ENCODE measurements around the gene FANCL. TPM values are rescaled to one million over a fixed set of nuclear protein-coding genes. Genes with fewer than 3 reads are reported as not detected.
"Not testable (repeated sequence)": the region's sequence is repeated elsewhere in the genome, so short reads cannot be mapped to it uniquely, and the experiment has no call there.

The FANCL gene
- total and polyA plus RNA-seq, 4 donors: 6.2 to 60.0 (median 22.3) TPM

DNA sequence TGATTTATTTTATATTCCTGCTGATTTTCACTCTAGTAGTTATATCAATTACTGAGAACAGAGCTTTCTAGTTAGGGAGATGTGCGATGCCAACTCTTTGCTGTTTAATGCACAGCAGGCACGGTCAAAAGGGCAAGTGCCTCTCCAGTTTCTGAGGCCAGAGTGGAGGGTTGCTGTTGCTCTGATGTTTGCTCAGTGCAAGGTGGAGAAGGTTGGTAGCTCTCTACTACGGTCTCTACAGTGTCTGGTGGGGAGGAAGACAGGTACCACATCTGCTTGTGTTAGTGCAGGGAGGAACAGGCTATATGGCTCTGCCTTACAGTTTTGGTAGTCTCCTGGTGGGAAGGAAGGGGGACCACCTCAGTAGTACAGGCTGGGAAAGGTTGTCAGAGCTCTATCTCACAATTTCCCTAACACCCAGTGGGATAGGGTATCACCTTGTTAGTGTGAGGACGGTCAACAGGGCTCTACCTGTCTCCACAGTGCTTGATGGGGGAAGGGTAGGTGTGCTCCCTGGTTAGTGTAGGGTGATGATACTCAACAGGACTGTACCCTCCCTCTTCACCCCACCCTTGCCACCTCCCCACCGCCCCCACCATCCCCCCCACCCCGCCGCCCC, 85.9 kb downstream of the FANCL start:
- no peak for DNase-seq
- Histone ChIP-seq H3K27ac (ENCODE audit: low read depth in 1 of 2, low read length in 1 of 2) (no peak overlapping the region), H3K9me3 (ENCODE audit: control insufficient read depth in 4 of 4, insufficient read depth in 3 of 4, low read length in 3 of 4) (no peaks in the 10 kb centered on the region), H3K9ac (ENCODE audit: insufficient read depth in 1 of 2, low read length in 2 of 2) (no peak overlapping the region), H3K4me1 (ENCODE audit: control insufficient read depth in 5 of 5, insufficient read depth in 5 of 5, low read length in 5 of 5) (peaks cover 0 to 5% (median 3%) of the 10 kb centered on the region in 5 donors), H3K27me3 (ENCODE audit: control insufficient read depth in 3 of 3, insufficient read depth in 3 of 3, low read length in 2 of 3) (no peaks in the 10 kb centered on the region), H3K36me3 (ENCODE audit: control insufficient read depth in 4 of 4, insufficient read depth in 4 of 4, low read length in 4 of 4) (peaks cover 1 to 14% (median 10%) of the 10 kb centered on the region in 4 donors), H3K4me3 (no peak overlapping the region)
- TF ChIP-seq, protein P1, sequence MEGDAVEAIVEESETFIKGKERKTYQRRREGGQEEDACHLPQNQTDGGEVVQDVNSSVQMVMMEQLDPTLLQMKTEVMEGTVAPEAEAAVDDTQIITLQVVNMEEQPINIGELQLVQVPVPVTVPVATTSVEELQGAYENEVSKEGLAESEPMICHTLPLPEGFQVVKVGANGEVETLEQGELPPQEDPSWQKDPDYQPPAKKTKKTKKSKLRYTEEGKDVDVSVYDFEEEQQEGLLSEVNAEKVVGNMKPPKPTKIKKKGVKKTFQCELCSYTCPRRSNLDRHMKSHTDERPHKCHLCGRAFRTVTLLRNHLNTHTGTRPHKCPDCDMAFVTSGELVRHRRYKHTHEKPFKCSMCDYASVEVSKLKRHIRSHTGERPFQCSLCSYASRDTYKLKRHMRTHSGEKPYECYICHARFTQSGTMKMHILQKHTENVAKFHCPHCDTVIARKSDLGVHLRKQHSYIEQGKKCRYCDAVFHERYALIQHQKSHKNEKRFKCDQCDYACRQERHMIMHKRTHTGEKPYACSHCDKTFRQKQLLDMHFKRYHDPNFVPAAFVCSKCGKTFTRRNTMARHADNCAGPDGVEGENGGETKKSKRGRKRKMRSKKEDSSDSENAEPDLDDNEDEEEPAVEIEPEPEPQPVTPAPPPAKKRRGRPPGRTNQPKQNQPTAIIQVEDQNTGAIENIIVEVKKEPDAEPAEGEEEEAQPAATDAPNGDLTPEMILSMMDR (IDR thresholded peaks at IDR 0.05; ENCODE audit: control extremely low read depth, extremely low read depth): no peak
- 91 to 93% methylated on average over 7 of the region's 7 CpGs for WGBS, 2 donors
- no peak for ATAC-seq (ENCODE audit: insufficient read depth, low FRiP score)

DNA sequence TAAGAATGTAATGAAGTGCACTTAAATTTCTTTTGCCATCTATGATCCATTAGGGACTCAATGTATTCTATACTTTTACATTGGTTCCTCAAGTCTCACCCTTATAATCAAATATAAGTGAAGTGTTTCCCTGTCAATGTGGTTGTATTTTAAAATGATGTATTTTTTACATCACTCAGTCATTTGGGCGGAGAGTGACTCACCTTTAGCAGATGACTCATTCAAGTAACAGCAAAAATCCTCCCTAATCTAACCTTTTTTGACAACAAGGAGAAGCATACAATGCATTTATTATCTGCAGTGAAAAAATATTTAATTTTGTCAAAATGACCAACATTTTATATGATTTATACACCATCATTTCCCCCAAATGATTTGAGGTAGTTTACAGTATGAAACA, 94.4 kb downstream of the FANCL start:
- Histone ChIP-seq H3K9ac (ENCODE audit: insufficient read depth in 1 of 2, low read length in 2 of 2) (no peak overlapping the region), H3K9me3 (ENCODE audit: control insufficient read depth in 4 of 4, insufficient read depth in 3 of 4, low read length in 3 of 4) (no peaks in the 10 kb centered on the region), H3K36me3 (ENCODE audit: control insufficient read depth in 4 of 4, insufficient read depth in 4 of 4, low read length in 4 of 4) (peaks cover 0 to 13% (median 2%) of the 10 kb centered on the region in 4 donors), H3K27ac (ENCODE audit: low read depth in 1 of 2, low read length in 1 of 2) (no peak overlapping the region), H3K27me3 (ENCODE audit: control insufficient read depth in 3 of 3, insufficient read depth in 3 of 3, low read length in 2 of 3) (no peaks in the 10 kb centered on the region), H3K4me1 (ENCODE audit: control insufficient read depth in 5 of 5, insufficient read depth in 5 of 5, low read length in 5 of 5) (no peaks in the 10 kb centered on the region), H3K4me3 (no peak overlapping the region)
- no peak for ATAC-seq (ENCODE audit: insufficient read depth, low FRiP score)
- TF ChIP-seq, protein P1 (IDR thresholded peaks at IDR 0.05; ENCODE audit: control extremely low read depth, extremely low read depth): no peak
- no peak for DNase-seq
- 92 to 94% methylated on average over 1 of the region's 1 CpG for WGBS, 2 donors

DNA sequence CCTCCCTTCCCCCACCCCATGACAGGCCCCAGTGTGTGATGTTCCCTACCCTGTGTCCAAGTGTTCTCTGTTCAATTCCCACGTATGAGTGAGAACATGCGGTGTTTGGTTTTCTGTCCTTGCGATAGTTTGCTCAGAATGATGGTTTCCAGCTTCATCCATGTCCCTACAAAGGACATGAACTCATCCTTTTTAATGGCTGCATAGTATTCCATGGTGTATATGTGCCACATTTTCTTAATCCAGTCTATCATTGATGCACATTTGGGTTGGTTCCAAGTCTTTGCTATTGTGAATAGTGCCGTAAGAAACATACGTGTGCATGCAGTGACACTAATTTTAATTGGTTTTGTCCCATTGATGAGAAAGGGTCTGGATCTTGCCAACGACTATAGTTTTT, 95.4 kb downstream of the FANCL start:
- 98% methylated on average over 6 of the region's 6 CpGs for WGBS, 2 donors
- ATAC-seq (ENCODE audit: insufficient read depth, low FRiP score); H3K9ac ChIP-seq (ENCODE audit: insufficient read depth in 1 of 2, low read length in 2 of 2); DNase-seq; H3K4me3 ChIP-seq; H3K27ac ChIP-seq (ENCODE audit: low read depth in 1 of 2, low read length in 1 of 2); H3K4me1 ChIP-seq (ENCODE audit: control insufficient read depth in 5 of 5, insufficient read depth in 5 of 5, low read length in 5 of 5); H3K27me3 ChIP-seq (ENCODE audit: control insufficient read depth in 3 of 3, insufficient read depth in 3 of 3, low read length in 2 of 3); H3K9me3 ChIP-seq (ENCODE audit: control insufficient read depth in 4 of 4, insufficient read depth in 3 of 4, low read length in 3 of 4): not testable (repeated sequence)
- H3K36me3 ChIP-seq (ENCODE audit: control insufficient read depth in 4 of 4, insufficient read depth in 4 of 4, low read length in 4 of 4): peaks cover 0 to 13% (median 2%) of the 10 kb centered on the region in 4 donors

DNA sequence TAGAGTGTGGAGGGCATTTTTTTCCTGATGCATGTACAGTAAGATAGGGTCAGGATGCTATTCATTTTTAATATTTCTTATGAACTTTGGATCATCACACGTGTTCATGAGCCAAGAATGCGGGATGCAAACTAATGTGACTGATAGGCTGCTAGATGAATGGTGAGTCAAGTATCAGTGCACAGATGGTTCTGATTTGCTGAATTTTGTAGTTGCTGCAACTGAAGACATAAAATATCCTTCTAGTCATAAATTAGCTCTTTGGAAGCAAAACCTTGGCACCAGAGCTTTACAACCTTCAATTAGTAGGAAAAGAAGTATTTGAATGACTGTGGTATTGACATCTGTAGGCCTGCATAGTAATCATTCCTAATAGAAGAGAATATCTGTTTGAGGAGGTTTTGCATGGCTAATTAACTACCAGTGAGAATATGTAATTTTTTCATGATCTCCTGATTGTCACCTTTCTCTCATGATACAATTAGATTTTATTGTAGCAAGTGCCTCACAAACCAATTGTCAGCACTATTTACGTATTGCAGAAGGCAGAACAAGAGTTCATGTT, 100.5 kb downstream of the FANCL start:
- Histone ChIP-seq H3K9me3 (ENCODE audit: control insufficient read depth in 4 of 4, insufficient read depth in 3 of 4, low read length in 3 of 4) (no peaks in the 10 kb centered on the region), H3K4me3 (no peak overlapping the region), H3K36me3 (ENCODE audit: control insufficient read depth in 4 of 4, insufficient read depth in 4 of 4, low read length in 4 of 4) (peaks cover 0 to 7% (median under 1%) of the 10 kb centered on the region in 4 donors), H3K27ac (ENCODE audit: low read depth in 1 of 2, low read length in 1 of 2) (no peak overlapping the region), H3K4me1 (ENCODE audit: control insufficient read depth in 5 of 5, insufficient read depth in 5 of 5, low read length in 5 of 5) (peaks cover 0 to 7% (median 3%) of the 10 kb centered on the region in 5 donors), H3K27me3 (ENCODE audit: control insufficient read depth in 3 of 3, insufficient read depth in 3 of 3, low read length in 2 of 3) (no peaks in the 10 kb centered on the region), H3K9ac (ENCODE audit: insufficient read depth in 1 of 2, low read length in 2 of 2) (no peak overlapping the region)
- 83 to 90% methylated on average over 3 of the region's 3 CpGs for WGBS, 2 donors
- ATAC-seq (ENCODE audit: insufficient read depth, low FRiP score) (no peak), DNase-seq (peak in 2 of 3 donors; percentile 30 to 46)
- TF ChIP-seq, protein P1 (IDR thresholded peaks at IDR 0.05; ENCODE audit: control extremely low read depth, extremely low read depth): no peak
